Neural cell (in vitro differentiated cells): ENCODE results near the gene ALB. TPM values are rescaled to one million over a fixed set of nuclear protein-coding genes. Genes with fewer than 3 reads are reported as not detected.
"Not testable (repeated sequence)": the region's sequence is repeated elsewhere in the genome, so short reads cannot be mapped to it uniquely, and the experiment has no call there.

Experiments used
- H2AFZ ChIP-seq: fragments of 200-600, 300-800 bp; sonication (generic), shearing (Covaris generic); 2 replicates; pipeline ENCODE4 v1.6.0; 2014; ENCODE audit warnings: low read depth, mild to moderate bottlenecking, antibody characterized with exemption, low read length, moderate library complexity
- H3F3A ChIP-seq: fragments of 200-600 bp; shearing (Covaris generic); 2 replicates; pipeline ENCODE4 v1.6.1; 2016; ENCODE audit warnings: mild to moderate bottlenecking, moderate library complexity, mixed read lengths, antibody characterized with exemption, low read length; ENCODE audit not compliant: insufficient read depth, poor library complexity, severe bottlenecking
- H3K27ac ChIP-seq: fragments of 200-600, 300-800 bp; sonication (generic), shearing (Covaris generic); 2 replicates; pipeline ENCODE4 v1.5.1; 2014; ENCODE audit warnings: mild to moderate bottlenecking, low read length, moderate library complexity
- H3K27me3 ChIP-seq: fragments of 300-800, 200-600 bp; sonication (generic), shearing (Covaris generic); 2 replicates; pipeline ENCODE4 v1.6.0; 2014; ENCODE audit warnings: mild to moderate bottlenecking, low read depth, low read length, moderate library complexity; ENCODE audit not compliant: insufficient read depth
- H3K36me3 ChIP-seq: fragments of 300-800, 200-600 bp; sonication (generic), shearing (Covaris generic); 2 replicates; pipeline ENCODE4 v1.5.1; 2014; ENCODE audit warnings: mild to moderate bottlenecking, antibody characterized with exemption, low read length, moderate library complexity; ENCODE audit not compliant: insufficient read depth
- H3K4me2 ChIP-seq: fragments of 300-800, 200-600 bp; sonication (generic), shearing (Covaris generic); 2 replicates; pipeline ENCODE4 v1.6.0; 2014; ENCODE audit warnings: mild to moderate bottlenecking, low read length
- H3K4me3 ChIP-seq: fragments of 300-800, 200-600 bp; sonication (generic), shearing (Covaris generic); 2 replicates; pipeline ENCODE4 v1.5.1; 2014; ENCODE audit warnings: mild to moderate bottlenecking, low read length, moderate library complexity
- H3K79me2 ChIP-seq: fragments of 200-600 bp; shearing (Covaris generic); replicated peaks from 2 replicates; pipeline ENCODE4 v1.6.0; 2014; ENCODE audit warnings: mild to moderate bottlenecking, low read length, moderate library complexity; ENCODE audit not compliant: insufficient read depth
- H3K9ac ChIP-seq: fragments of 300-800, 200-600 bp; sonication (generic), shearing (Covaris generic); 2 replicates; pipeline ENCODE4 v1.6.1; 2016; ENCODE audit warnings: mild to moderate bottlenecking, low read length, mixed read lengths
- H3K9me2 ChIP-seq: fragments of 200-600 bp; shearing (Covaris generic); 2 replicates; pipeline ENCODE4 v1.6.1; 2016; ENCODE audit warnings: mild to moderate bottlenecking, low read length, mixed read lengths; ENCODE audit not compliant: insufficient read depth
- H3K9me3 ChIP-seq: fragments of 200-600, 300-800 bp; sonication (generic), shearing (Covaris generic); 2 replicates; pipeline ENCODE4 v1.6.1; 2016; ENCODE audit warnings: mild to moderate bottlenecking, mixed run types, low read length, moderate library complexity, mixed read lengths
- H4K20me1 ChIP-seq: fragments of 200-600 bp; shearing (Covaris generic); 2 replicates; pipeline ENCODE4 v1.6.1; 2016; ENCODE audit warnings: mild to moderate bottlenecking, mixed run types; ENCODE audit not compliant: insufficient read depth
- CTCF ChIP-seq: fragments of 450-650 bp; IDR thresholded peaks from 2 replicates; pipeline ENCODE4 v1.5.1; 2014; ENCODE audit warnings: antibody characterized with exemption, mild to moderate bottlenecking, moderate library complexity; ENCODE audit not compliant: poor library complexity, severe bottlenecking
- EP300 ChIP-seq: fragments of 450-650 bp; conservative IDR thresholded peaks from 2 replicates; pipeline ENCODE4 v1.6.1; 2014; ENCODE audit warnings: antibody characterized with exemption, mild to moderate bottlenecking, moderate library complexity; ENCODE audit not compliant: poor library complexity, severe bottlenecking
- EZH2 ChIP-seq: fragments of 200-600, 300-800 bp; shearing (Covaris generic), sonication (generic); IDR thresholded peaks from 2 replicates; pipeline ENCODE4 v1.6.1; 2014; ENCODE audit warnings: antibody characterized with exemption, low read length, borderline replicate concordance, mild to moderate bottlenecking; ENCODE audit not compliant: insufficient read depth, poor library complexity, severe bottlenecking
- MXI1 ChIP-seq: fragments of 450-650 bp; conservative IDR thresholded peaks from 2 replicates; pipeline ENCODE4 v1.6.1; 2014; ENCODE audit warnings: antibody characterized with exemption, mild to moderate bottlenecking; ENCODE audit not compliant: poor library complexity, severe bottlenecking
- POLR2AphosphoS5 ChIP-seq: IDR thresholded peaks from 2 replicates; pipeline ENCODE4 v1.6.1; 2012
- RAD21 ChIP-seq: fragments of 450-650 bp; conservative IDR thresholded peaks from 2 replicates; pipeline ENCODE4 v1.6.1; 2014; ENCODE audit warnings: antibody characterized with exemption, mild to moderate bottlenecking, moderate library complexity
- REST ChIP-seq: IDR thresholded peaks from 2 replicates; pipeline ENCODE4 v1.6.1; 2012; ENCODE audit warnings: borderline replicate concordance
- SMC3 ChIP-seq: fragments of 450-650 bp; conservative IDR thresholded peaks from 2 replicates; pipeline ENCODE4 v1.6.1; 2014; ENCODE audit warnings: antibody characterized with exemption, mild to moderate bottlenecking, moderate library complexity; ENCODE audit not compliant: poor library complexity
- TAF1 ChIP-seq: IDR thresholded peaks from 2 replicates; pipeline ENCODE4 v1.6.1; 2012; ENCODE audit warnings: low read depth
- polyA minus RNA-seq: library from RNA; depleted of rRNA, polyadenylated mRNA; stranded (reverse); fragments of >200 nt; gene quantifications from 2 replicates; pipeline ENCODE4 v1.2.3, GENCODE V29; 2014
- polyA plus RNA-seq: library from polyadenylated mRNA; depleted of rRNA; stranded (reverse); fragments of >200 nt; gene quantifications from 2 replicates; pipeline ENCODE4 v1.2.3, GENCODE V29; 2014

ALB gene
- polyA plus RNA-seq: 3.4 TPM in 2 replicates
- polyA minus RNA-seq: 2.8 TPM in 1 of 2 replicates, not detected in the other

GRCh38 chr4:73404042-73404441 lies at the start of gene ALB:
ALB (plus strand) TSS chr4:73404287; CDS start chr4:73404328, 41 bp downstream.
- Histone ChIP-seq H3K9ac (no peak within 1 kb of the TSS), H3F3A (no peaks in the 10 kb centered on the region), H3K27me3 (no peaks in the 10 kb centered on the region), H3K9me3 (no peaks in the 10 kb centered on the region), H3K4me3 (no peak within 1 kb of the TSS), H3K4me2 (no peak within 1 kb of the TSS), H2AFZ (no peak within 1 kb of the TSS), H3K36me3 (no peaks in the 10 kb centered on the region), H4K20me1 (no peaks in the 10 kb centered on the region), H3K9me2 (no peaks in the 10 kb centered on the region), H3K27ac (no peak within 1 kb of the TSS), H3K79me2 (no peaks in the 10 kb centered on the region)
- no peak for TF ChIP-seq SMC3
- no peak for TF ChIP-seq MXI1
- no peak for TF ChIP-seq EP300
- no peak for TF ChIP-seq RAD21
- no peak for TF ChIP-seq TAF1
- TF ChIP-seq REST: no peak
- TF ChIP-seq CTCF: no peak
- TF ChIP-seq EZH2: no peak
- no peak for TF ChIP-seq POLR2AphosphoS5

- H3K79me2 ChIP-seq, H2AFZ ChIP-seq, H3F3A ChIP-seq, H3K9me3 ChIP-seq, H3K9me2 ChIP-seq, H3K4me2 ChIP-seq, H3K27me3 ChIP-seq, H4K20me1 ChIP-seq, H3K27ac ChIP-seq, H3K36me3 ChIP-seq, H3K9ac ChIP-seq, H3K4me3 ChIP-seq: not testable (repeated sequence)
Measured at GRCh38 chr4:73357174-73357573, 46.9 kb upstream of the ALB start.

GRCh38 chr4:73369506-73370199 lies 34.4 kb upstream of the ALB start:
- not testable (repeated sequence) for H3K36me3 ChIP-seq, H3K9me2 ChIP-seq, H3K27me3 ChIP-seq, H3K4me3 ChIP-seq, H3K9ac ChIP-seq, H2AFZ ChIP-seq, H3K9me3 ChIP-seq, H4K20me1 ChIP-seq, H3K27ac ChIP-seq, H3F3A ChIP-seq, H3K4me2 ChIP-seq, H3K79me2 ChIP-seq
